NCI-H226 (cell line): Measurements from ENCODE around the gene GSTCD.
A peak's percentile ranks its signal among the peaks of the same experiment; 100 is the strongest.
"Not testable (repeated sequence)": the region's sequence is repeated elsewhere in the genome, so short reads cannot be mapped to it uniquely, and the experiment has no call there.

Experiments
- DNase-seq: peaks from one replicate; pipeline ENCODE4 v3.0.0-alpha.2; 2015

The GSTCD gene, protein sequence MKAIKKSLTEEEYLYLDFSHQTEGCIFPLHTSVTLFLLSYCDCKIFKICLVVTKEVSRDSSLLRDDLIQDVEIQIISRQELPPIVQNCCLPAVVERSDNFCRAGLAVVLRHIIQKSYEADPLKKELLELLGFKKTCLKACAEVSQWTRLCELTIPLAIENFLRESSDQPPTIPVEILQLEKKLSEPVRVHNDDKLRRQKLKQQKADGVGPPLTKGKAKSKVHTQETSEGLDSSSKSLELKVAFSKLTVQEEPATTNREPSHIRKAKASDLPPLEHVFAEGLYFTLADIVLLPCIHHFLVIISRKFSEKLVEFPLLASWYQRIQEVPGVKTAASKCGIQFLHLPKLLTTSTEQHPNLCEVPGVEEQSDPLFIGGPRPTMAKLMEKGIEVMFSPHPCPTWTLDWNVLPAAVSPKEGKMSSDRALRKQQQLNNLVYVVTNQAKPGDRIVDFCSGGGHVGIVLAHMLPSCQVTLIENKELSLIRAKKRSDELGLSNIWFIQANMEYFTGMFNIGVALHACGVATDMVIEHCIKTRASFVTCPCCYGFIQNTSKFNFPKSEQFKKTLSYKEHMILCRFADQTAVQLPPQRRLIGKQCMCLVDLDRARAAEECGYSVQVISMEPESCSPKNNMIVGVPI

DNA sequence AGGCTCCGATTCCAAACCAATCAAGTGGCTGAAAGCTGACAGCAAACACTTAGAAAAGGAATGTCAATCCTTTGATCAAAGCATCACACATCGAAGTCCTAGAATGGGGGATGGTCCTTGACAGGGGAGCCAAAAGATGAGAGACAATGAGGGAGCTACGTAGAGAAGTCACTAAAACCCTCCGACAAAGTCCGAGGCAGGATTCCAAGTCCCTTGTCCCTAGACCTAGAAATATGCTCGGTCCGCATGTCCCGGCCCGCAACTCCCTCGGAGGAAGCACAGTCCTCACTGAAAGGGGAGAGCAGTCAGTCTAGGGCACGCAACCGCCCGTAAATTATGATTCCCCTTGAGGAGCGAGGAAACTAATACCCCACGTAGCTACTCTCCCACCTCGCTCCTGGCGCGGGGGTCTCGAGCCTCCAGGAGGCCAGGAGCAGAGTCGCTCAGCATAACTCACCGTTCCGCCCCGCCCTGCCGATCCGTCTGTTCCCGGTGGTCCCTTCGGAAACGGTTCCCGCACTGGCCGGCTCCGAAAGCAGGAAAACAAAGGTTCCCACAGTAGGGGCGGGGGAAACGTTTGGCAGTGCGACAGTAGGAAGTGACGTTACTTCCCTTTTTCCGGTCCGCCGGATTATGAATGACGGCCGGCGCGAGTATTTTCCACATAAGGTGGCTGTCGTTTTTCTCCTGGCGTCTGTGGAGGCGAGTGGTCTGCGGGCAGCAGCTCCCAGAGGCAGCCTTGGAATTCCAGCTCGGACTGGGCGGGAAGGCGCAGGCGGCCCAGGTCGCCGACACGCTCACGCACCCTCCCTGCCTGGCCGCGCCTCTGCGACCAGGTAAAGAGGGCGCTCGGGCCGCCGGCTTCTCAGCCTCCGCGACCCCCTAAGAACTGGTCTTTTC is at the start of gene GSTCD, which contains the start of gene INTS12:
Gene GSTCD, plus strand, starts transcription at position 604 of the 900 bp plus-strand sequence. CDS start 8,830 bp downstream, outside the sequence.
Gene INTS12, minus strand, starts transcription at position 509 of the 900 bp plus-strand sequence. CDS start 8,684 bp downstream, outside the sequence.
- DNase-seq, result peak; percentile 81

DNA sequence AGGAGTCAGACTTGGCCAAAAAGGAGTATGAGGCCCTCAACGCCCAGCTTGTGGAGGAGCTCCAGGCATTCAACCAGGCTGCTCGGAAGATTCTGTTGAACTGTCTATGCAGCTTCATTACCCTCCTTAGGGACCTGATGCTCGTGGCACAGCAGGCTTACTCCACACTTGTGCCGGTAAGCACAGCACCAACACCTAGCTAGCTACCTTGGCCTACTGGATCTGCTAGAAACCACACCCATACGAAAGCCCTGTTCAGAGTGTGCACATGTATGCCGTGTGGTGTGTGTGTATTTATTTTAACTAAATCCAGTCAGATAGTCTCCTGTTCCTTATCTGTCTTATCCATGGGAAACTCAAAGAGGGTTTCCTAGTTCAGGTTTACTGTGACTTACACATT is 49.4 kb upstream of the GSTCD start:
- no peak for DNase-seq

DNA sequence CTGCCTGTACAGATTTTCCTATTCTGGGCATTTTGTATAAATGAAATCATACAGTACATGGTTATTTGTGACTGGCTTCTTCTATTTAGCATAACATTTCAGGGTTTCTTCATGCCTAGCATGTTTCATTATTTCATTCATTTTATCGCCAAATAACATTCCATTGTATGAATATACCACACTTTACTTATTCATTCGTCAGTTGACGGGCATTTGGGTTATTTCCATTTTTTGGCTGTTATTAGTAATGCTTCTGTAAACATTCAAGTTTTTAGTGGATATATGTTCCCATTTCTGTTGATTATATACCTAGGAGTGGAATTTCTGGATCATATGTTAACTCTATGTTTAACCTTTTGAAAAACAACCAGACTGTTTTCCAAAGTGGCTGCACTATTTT is 47.6 kb upstream of the GSTCD start:
- no peak for DNase-seq

DNA sequence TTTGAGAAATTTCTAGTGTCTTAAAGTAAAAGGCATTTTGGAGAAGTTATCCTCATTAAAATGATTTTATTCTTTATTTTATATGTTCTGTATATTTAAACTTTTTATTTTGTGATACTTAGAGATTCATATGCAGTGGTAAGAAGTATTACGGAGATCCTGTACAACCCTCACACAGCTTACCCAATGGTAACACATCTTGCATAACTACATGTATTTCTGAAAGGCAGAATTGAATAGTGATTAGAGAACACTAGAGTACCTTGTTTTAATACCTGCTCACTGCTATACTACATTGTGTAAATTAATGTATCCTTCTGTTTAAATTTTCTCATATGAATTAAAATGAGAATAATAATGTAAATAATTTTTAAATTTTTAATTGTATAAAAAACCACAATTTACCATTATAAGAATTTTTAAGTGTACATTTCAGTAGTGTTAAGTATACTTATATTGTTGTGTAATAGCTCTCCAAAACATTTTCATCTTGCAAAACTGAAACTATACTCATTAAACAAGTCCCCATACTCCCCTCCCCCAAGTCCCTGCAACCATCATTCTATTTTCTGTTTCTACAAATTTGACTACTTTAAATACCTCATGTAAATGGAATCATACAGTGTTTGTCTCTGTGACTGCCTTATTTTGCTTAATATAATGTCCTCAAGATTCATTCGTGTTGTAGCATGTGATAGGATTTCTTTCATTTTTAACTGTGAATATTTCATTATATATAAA is 45.5 kb upstream of the GSTCD start:
- DNase-seq, result no peak

DNA sequence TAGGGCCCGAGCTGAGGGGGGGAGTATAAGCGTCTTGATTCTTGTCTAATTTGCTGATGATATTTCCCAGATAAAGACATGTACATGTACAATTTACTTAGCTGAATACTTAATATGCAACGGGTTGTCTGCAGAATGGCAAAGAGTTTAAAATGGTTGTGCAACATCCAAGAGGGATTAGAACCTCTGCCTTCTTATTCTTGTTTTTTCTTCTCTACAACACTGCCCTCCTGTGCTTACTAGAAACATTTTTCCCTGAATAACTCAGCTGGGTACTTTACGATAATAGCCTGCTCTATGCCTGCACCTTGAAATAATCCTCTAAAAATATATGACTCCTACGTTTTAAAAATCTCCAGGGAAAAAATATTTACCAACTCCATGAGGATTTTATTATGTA is 41.9 kb upstream of the GSTCD start:
- DNase-seq, result peak; percentile 10

- DNase-seq, result no peak
Measured at GRCh38 chr4:105670684-105671083, 37.9 kb upstream of the GSTCD start.

DNA sequence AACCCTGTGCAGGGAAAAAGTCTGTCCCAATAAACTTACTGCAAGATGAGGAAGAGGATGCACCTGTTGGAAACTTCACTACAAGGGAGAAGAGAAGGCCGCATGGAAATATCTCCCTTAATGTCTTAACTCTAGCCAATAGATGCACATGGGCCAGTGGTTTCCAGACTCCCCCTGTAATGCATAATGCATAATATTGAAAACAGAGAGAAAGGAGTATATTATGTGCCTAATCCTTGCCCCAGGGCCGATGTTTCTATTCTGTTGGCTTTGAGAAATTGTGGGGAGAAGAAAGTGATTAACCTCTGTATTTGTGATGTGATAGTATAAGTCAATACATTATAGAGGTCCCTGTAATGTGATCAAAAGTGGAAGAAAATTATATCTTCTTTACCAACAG is 37.3 kb upstream of the GSTCD start:
- DNase-seq, result no peak

DNA sequence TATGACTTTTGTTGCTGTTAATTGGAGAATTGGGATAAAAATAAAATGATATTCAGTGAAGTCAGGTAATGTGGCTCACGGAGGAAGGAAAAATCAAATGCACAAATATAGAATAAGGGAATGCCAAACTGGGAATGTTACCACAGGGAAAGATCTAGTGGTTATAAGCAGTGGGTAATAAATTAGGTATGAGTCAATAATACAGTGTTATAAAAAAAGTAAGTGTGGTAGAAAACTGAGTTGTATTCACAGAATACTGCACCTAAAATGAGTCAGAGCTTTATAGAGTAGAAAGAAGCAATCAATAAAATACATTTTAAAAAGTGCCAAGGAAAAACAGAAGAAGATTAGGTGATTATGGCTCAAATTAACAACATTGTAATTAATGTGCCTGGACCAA is 34.6 kb upstream of the GSTCD start:
- DNase-seq, result no peak

- no peak for DNase-seq
Measured at GRCh38 chr4:105677709-105678108, 30.9 kb upstream of the GSTCD start.

DNA sequence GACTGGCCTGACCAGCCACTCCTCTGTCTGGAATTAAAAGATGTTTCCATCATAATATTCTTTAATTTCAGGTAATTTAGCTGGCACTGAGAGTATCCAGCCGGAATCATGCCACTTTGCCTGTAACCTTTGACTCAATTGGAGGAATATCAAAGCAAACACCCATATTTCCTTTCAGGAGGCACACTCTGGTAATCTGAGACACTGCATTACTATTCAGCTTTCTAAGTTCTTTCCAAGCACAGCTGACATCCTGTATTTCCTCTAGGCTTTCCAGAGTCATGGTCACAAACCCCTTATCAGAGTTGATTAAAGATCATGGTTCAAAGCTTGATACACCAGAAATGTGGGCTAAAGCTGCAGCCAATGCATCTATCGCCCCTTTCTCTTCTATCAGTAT is 29.4 kb upstream of the GSTCD start:
- no peak for DNase-seq

DNA sequence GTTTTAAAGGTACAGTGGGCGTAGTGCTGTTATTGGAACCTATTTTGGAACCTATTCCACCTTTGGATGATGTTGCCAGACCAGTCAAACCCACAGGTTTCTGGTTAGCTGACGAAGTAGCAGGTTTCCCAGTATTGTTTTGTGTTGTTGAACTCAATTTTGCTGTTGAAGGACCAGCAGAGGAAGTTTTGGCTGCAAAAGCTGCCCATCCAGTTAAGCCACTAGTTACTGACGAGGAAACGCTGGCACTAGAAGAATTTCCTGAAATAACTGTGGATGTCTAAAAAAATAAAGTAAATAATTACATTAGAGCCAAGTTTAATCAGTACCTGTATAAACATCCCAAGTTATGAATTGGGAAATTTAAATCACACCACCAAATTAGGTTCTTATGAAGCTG is 25.5 kb upstream of the GSTCD start:
- no peak for DNase-seq

DNA sequence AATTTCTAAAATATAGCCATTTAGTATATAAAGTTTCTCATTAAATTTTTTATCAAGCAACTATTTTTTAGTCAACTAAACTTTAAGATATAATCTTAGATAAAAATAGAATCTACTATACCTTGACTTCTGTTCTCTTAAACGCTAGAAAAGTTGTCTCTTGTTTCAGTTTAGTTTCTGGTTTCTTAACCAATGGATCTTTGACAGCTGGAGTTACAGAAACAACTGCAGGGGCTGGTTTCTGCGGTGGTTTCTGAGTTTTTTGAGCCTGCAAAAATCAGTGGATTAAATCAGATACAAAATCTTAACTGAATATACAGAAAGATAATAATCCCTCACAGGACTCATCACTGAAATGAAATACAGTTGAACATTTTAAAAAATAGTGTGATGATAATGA is 22.0 kb upstream of the GSTCD start:
- DNase-seq, result no peak

- DNase-seq, result not testable (repeated sequence)
Measured at GRCh38 chr4:105694812-105695211, 13.8 kb upstream of the GSTCD start.

GRCh38 chr4:105695832-105696231 is 12.8 kb upstream of the GSTCD start:
- not testable (repeated sequence) for DNase-seq

- DNase-seq, result no peak
Measured at GRCh38 chr4:105698607-105699006, 10.0 kb upstream of the GSTCD start.

DNA sequence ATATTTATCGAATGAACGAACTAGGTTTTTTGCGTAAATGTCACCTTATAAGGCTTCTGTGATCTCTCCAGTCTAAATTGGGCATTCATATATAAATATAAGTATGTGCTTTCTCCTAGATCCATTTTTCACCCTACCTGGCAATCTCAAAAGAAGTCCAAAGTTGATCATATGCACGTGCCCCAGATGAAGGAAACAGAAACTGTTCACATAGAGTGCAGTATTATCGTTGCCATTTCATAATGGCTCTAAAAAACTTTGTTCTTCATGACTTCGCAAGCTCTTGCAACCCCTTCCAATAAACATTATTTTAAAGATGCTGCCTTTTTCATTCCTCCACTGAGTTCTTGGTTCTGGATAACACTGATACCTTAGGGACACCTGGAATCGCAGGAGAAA is 803 bp upstream of the GSTCD start:
- no peak for DNase-seq

GRCh38 chr4:105709081-105709450 is 482 bp downstream of the GSTCD start:
- DNase-seq, result no peak

- DNase-seq, result no peak
Measured at GRCh38 chr4:105710012-105710600, 1.5 kb downstream of the GSTCD start.

GRCh38 chr4:105710678-105711077 is 2.1 kb downstream of the GSTCD start:
- no peak for DNase-seq

DNA sequence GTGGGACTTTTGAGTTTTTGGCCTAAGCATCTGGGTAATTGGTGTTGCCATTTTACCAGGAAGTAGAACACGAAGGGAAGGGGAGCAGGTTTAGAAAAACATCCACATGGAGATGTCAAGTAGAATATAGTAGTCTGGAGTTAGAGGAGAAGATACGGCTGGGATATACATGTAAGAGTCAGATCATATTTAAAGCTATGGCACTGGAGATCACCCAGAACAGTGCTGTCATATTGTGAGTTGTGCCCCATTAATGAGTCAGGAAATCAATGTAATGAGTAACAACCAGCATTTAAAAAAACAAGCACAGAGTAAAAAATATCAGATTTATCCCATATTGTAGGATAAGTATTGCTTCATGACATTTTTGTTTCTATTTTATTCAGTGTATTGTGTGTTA is 4.2 kb downstream of the GSTCD start:
- no peak for DNase-seq

GRCh38 chr4:105714071-105714521 is 5.5 kb downstream of the GSTCD start:
- peak; percentile 26 for DNase-seq

- no peak for DNase-seq
Measured at GRCh38 chr4:105714932-105715331, 6.3 kb downstream of the GSTCD start.
